GM13977 (cell line): Measurements from ENCODE around the gene MSLN.

ENCODE experiments used
- DNase-seq: peaks from one replicate; pipeline ENCODE4 v3.0.0; 2012; ENCODE audit warnings: low spot score
- in situ Hi-C: fragments of 300-500 bp; cut with MboI; formaldehyde crosslinking; loops from one replicate; pipeline ENCODE4 v1.12.0; 2022; ENCODE audit warnings: low sequenced_read_pairs, low pct_unique_long_range_greater_than_20kb, mixed read lengths, inconsistent platforms; ENCODE audit not compliant: unreplicated experiment
- TF ChIP-seq, protein P1 (sequence below): IDR thresholded peaks from 2 replicates; pipeline ENCODE4 v1.5.1; 2012; ENCODE audit warnings: mild to moderate bottlenecking, control low read depth; ENCODE audit not compliant: insufficient read depth; ENCODE audit errors: extremely low read depth, missing control alignments

Gene MSLN

DNA sequence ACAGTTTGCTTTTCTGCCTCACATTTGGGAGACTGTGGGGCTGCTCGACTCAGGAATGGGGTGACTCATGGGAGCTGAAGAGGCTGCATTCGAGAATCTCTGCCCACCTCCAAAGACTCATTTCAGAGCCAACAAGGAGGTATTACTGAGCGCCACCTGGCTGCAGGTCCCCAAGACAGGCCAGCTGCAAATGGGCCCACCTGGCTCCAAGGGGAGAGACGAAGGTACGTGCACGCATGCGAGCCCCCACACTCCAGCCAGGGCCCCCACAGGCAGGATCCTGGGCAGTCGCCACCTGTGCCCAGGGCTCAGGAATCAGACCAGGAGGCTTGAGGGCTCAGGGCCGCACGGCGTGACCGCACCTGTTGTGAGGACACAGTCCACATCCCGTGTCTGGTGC lies 27.6 kb upstream of the MSLN start:
- TF ChIP-seq, protein P1, sequence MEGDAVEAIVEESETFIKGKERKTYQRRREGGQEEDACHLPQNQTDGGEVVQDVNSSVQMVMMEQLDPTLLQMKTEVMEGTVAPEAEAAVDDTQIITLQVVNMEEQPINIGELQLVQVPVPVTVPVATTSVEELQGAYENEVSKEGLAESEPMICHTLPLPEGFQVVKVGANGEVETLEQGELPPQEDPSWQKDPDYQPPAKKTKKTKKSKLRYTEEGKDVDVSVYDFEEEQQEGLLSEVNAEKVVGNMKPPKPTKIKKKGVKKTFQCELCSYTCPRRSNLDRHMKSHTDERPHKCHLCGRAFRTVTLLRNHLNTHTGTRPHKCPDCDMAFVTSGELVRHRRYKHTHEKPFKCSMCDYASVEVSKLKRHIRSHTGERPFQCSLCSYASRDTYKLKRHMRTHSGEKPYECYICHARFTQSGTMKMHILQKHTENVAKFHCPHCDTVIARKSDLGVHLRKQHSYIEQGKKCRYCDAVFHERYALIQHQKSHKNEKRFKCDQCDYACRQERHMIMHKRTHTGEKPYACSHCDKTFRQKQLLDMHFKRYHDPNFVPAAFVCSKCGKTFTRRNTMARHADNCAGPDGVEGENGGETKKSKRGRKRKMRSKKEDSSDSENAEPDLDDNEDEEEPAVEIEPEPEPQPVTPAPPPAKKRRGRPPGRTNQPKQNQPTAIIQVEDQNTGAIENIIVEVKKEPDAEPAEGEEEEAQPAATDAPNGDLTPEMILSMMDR: peak; percentile 28
- DNase-seq: no peak
- in situ Hi-C loops: no loop called here

DNA sequence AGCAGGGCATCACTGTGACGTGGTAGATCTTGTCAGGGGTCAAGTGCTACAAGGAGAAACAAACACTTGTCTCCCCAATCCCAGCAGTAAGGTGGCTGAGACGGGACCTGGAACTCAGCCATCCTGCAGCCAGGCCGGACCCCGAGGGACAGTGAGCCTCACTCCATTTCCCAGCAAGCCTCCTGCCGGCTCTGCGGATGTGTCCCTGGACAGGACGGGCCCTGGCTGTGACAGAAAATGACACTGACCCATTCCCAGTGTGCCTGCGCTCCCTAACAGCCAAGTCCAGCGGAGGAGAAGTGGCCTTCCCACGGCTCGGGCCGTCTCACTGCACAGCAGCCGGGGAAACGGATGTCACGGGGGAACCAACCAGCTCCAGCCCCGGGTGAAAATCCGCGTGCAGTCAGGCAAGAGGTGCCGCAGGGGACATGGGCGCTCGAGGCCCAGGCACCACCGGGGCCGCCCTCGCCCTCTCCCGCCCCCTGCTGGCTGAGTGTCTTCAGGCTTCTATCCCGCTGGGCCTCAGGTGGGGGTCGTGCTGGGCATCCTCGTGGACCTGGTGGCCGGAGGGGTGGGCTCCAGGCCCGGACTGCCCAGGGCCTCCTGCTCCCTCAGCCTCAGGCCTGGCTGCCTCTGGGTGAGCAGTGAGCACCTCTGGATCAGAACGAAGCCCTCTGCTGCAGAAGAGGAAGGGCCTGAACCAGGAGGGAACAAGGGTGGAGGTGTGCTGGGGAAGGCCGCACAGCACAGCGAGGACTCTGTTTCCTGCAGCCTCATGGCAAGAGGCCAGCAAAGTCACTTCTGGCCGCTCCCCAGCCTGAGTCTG lies 26.9 kb upstream of the MSLN start:
- TF ChIP-seq, protein P1: peak; percentile 39
- in situ Hi-C loops: no loop called here
- DNase-seq: no peak

DNA sequence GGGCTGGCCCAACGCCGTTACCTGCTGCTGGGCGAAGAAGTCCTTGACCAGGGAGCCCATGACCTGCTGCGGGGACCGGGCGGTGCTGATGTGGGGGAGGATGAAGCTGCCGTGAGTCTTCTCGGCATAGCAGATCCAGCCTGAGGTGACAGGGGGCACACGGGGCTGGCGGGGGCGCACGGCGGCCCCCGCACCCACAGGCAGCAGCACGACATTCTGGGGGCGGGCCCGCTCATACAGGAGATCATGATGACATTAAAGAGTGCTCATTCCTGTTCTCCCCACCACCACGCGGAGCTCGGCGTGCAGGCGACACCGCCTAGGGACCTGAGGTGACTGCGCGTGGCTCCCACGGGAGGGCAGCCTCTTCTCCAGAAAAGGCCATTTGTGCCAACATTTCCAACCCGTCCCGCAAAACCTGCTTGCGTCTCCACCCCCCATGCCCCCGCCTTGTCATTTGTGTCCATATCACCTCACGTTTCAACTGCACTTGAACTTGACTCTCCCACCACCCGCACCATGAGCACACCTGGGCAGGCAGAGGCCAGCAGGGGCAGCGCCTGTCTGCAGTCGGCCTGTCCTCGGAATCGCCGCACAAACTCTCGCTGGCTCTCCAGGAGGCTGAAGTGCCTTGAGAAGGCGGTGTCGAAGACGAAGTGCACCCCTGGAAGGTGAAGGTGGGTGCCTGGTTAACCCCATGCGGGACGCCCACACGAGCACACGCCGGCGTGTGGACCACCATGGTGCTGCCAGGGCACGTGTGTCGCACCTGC lies 26.1 kb upstream of the MSLN start:
- in situ Hi-C loops: no loop called here
- TF ChIP-seq, protein P1: no peak
- no peak for DNase-seq

DNA sequence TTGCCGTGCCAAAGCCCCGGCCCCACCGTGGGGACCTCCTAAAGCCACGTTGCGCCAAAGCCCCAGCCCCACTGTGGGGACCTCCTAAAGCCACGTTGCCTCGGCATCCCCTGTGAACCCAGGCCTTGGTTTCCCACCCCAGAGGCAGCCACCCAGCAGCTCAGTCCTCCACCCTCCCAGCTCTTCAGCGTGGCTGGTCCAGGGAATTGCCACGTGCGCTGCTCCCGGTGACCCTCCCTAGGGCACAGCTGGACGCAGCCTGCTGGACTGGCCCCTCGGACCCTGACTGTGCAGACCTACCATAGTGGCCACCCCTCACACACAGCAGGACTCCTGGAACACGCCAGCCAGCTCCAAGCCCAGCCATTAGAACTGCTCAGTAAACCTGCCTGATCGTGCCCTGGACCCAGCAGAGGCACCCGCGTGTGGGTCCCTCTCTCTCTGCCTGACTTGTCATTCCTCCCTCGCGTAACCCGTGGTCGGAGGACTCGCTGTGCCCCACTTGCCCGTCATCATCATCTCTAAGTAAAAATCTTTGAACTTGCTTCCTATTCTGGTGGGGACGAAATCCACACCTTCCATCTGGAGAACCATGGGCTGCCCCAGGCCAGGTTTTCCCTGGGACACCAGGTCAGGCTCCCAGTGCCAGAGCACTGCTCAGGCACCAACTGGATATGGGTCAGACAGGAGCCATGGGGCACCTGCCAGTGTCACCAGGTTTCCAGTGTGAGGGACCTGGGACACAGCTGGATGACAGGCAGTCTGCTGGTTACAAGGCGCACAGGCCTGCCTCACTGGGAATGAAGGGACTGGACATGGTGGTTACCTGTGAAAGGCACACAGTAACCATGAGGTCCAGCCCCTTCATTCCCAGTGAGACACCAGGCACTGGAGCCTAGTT lies 25.3 kb upstream of the MSLN start:
- in situ Hi-C loops: no loop called here
- no peak for DNase-seq
- TF ChIP-seq, protein P1: no peak

DNA sequence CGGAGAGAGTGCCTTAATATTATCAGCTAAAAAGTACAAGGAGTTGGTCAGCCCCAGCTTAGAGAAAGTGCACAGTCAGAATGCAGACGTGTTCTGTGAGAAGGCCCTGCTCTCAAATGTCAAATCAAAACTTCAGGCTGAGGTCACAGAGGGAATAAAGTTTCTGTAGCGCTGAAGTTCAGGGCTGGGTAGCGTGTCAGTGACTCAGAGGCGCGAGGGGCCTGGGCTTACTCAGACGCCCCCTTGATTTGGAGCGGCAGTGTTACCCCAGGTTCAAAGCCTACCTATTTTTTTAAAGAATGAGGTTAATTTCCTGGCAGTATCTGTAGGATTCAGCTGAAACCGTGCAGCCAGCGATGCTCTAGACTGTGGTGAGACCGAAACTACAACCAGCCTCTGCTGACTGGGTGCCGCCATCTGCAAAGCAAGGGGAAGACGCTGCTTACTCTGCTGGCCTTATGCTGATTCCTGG lies 24.5 kb upstream of the MSLN start:
- peak; percentile 69 for DNase-seq
- in situ Hi-C loops: no loop called here
- TF ChIP-seq, protein P1: no peak

DNA sequence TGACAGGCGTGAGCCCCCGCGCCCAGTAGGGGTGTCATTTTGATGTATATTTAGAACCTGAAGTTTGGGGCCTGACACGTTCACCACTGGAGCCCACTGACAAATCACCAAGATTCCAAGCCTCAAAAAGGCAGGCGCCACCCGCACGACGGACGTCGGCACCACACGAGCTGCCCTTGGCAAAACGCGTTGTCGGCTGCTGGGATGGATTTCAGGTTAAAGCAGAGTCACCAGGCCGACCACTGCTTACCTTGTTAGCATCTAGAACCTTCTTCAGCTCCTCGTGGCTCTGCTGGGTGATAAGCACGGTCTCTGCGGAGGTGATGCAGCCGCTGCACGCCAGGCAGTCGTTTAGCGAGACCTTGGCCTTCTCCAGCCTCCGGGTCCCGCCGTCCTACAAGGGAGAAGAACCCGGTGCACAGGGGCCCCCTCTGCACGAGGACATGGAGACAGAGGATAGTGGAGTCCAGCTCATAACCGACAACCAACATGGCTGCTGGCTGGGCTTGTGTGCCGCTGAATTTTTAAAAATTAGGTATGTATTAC lies 23.5 kb upstream of the MSLN start:
- DNase-seq: no peak
- in situ Hi-C loops: no loop called here
- TF ChIP-seq, protein P1: no peak
